T-helper 1 cell treated with Interleukin-12 subunit alpha and Interleukin-12 subunit beta and Interleukin-4 antibody, amounts not matched to agents 30 μg/mL and 1 μg/mL, for 36 hours (primary cell): ENCODE measurements around the gene RAB21.
A peak's percentile ranks its signal among the peaks of the same experiment; 100 is the strongest.

ENCODE experiments used
- H3K27ac Mint-ChIP-seq: one replicate; pipeline ENCODE4 v1.8.0; 2021; ENCODE audit warnings: mild to moderate bottlenecking, mixed read lengths
- H3K27me3 Mint-ChIP-seq: one replicate; pipeline ENCODE4 v1.8.0; 2021; ENCODE audit warnings: low read depth, mixed read lengths
- H3K36me3 Mint-ChIP-seq: one replicate; pipeline ENCODE4 v1.8.0; 2021; ENCODE audit warnings: low read depth, mixed read lengths
- H3K4me1 Mint-ChIP-seq: one replicate; pipeline ENCODE4 v1.8.0; 2021; ENCODE audit warnings: low read depth, mixed read lengths
- H3K4me3 Mint-ChIP-seq: one replicate; pipeline ENCODE4 v1.8.0; 2021; ENCODE audit warnings: mild to moderate bottlenecking, moderate library complexity, mixed read lengths
- H3K9me3 Mint-ChIP-seq: one replicate; pipeline ENCODE4 v1.8.0; 2021; ENCODE audit warnings: mixed read lengths

Gene RAB21, protein sequence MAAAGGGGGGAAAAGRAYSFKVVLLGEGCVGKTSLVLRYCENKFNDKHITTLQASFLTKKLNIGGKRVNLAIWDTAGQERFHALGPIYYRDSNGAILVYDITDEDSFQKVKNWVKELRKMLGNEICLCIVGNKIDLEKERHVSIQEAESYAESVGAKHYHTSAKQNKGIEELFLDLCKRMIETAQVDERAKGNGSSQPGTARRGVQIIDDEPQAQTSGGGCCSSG

DNA sequence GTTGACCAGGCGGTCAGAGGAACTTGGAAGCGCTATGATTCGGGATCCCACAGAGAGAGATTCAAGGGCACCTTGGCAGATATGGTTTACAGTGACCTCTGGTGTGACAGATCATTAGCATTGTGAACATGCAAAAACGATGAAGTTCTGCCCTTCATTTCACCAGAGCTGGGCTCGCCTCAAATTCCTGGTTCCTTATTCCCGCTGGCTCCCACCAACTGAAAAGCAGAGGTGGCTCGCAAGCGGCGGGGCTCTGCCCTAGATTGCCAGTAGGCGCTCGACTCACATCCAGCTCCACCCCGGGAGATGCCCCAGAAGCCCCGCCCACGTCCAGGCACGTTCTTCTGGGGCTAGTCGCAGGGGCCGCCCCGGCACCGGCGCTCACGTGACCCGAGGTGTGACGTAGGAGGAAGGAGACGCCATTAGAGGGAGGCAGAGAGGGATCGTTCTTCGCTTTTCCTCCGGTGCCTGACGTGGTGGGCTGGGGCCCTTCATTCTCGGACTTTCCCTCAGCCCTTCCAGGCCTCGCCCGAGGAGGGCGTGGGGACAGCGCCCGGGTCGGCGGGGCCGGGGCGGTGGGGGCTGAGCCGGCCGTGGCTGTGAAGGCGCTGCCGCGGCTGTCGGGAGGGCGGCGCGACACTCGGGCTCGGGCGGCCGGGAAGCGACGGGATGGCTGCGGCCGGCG lies at the start of gene RAB21:
Gene RAB21 (plus strand): TSS at position 403 of the 685 bp plus-strand sequence. CDS start 267 bp downstream, at position 670.
- Mint-ChIP-seq H3K36me3 (peaks cover 30% of the 10 kb centered on the region), H3K9me3 (peaks cover 15% of the 10 kb centered on the region), H3K27ac (peak within 1 kb of the TSS; percentile 97), H3K4me1 (peaks cover 24% of the 10 kb centered on the region), H3K4me3 (peak within 1 kb of the TSS; percentile 94), H3K27me3 (peaks cover 29% of the 10 kb centered on the region)

DNA sequence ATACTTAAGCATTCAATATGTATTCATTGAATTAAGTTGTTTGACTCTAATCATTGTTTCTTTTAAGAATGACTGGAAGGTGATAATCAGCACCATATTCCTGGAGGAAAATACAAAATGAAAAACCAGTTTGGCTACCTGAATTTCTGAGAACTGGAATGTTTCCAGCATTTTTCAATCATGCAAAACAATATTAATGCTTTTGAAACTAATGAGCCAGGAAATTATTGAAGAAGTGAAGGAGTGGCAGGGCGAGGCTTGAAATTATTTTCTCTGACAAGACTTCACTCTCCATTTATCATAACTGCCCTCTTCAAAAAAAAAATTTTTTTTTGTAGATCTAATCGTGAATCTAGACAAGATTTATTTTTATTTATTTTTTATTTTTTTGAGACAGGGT lies 49.7 kb upstream of the RAB21 start:
- Mint-ChIP-seq H3K4me3 (no peak overlapping the region), H3K4me1 (peaks cover 8% of the 10 kb centered on the region), H3K27ac (no peak overlapping the region), H3K27me3 (no peaks in the 10 kb centered on the region), H3K36me3 (peaks cover 3% of the 10 kb centered on the region), H3K9me3 (no peaks in the 10 kb centered on the region)

DNA sequence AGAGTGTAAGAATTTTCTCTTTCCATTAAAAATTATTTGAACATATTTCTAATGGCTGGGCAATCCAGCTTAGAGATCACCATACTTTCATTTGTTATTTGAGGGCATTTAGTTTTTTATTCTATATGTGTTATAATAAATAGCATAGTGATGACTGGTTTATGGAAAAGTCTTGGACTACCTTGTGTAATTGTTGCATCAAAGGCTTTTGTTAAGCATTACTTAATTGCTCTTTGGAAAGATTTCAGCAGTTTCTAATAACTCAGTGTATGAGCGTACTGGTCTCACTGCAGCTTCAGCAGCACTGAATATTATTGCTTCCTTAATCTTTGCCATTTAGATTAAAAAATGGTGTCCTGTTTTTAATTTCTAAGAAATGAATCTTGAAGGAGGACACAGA lies 46.0 kb upstream of the RAB21 start:
- Mint-ChIP-seq H3K36me3 (peaks cover 5% of the 10 kb centered on the region), H3K4me1 (peaks cover 8% of the 10 kb centered on the region), H3K27ac (no peak overlapping the region), H3K4me3 (no peak overlapping the region), H3K9me3 (peaks cover 23% of the 10 kb centered on the region), H3K27me3 (peaks cover 12% of the 10 kb centered on the region)

DNA sequence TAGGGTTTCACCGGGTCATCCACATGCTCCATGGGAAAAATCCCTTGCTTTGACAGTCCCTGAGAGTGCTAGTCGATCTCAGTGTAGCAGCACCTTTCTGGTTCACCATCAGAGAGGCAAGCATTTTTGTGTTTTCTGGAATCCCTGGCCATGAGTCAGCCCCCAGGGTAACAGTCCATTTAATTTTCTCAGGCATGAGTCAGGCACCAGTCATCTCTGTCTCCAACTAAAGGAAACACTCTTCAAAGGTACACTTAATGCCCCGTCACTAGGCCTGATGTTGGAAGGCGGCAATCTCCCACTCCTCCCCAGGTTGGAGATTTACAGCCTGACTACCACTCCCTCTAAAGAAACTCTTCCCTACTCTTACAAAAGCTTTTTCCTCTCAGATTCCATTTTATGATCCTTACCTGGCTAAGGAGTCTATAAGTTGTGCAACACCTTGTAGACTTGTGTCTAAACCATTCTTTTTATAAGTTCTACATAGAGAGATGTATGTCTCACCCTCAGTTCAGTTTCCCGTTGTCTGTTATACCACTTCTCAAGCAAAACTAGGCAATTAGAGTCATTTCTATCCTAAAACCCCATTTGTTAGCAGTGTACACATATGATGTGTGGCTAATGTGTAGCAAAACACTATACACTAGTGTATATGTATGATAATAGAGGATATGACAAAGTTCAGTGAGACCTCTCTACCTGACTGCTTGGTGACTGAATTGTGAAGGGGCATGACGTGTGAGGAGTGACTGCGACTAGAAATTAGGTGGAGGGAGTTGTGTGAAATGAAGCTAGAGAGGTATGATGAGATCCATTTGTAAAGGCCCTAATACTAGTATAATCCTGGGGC lies 44.2 kb upstream of the RAB21 start:
- Mint-ChIP-seq H3K36me3 (peaks cover 5% of the 10 kb centered on the region), H3K27me3 (peaks cover 15% of the 10 kb centered on the region), H3K4me1 (peaks cover 8% of the 10 kb centered on the region), H3K9me3 (peaks cover 32% of the 10 kb centered on the region), H3K4me3 (no peak overlapping the region), H3K27ac (no peak overlapping the region)

DNA sequence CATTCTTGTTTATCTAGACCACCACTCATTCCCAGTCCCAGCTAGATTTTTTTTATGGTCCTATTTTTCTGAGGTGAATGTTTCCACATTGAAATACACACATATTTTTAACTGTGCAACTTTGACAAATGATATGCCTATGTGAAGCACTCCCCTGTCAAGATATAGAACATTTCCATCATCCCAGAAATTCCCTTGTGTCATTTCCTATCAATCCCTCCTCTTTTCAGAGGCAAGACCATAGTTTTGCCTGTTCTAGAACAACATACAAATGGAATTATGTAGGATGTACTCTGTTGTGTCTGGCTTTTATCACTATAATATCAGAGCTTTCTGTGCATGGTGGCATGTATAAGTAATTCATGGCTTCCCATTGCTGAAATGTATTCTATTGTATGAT lies 36.1 kb upstream of the RAB21 start:
- no peaks in the 10 kb centered on the region for H3K36me3 Mint-ChIP-seq
- no peak overlapping the region for H3K4me3 Mint-ChIP-seq
- peaks cover 9% of the 10 kb centered on the region for H3K9me3 Mint-ChIP-seq
- no peaks in the 10 kb centered on the region for H3K4me1 Mint-ChIP-seq
- H3K27me3 Mint-ChIP-seq: peaks cover 16% of the 10 kb centered on the region
- H3K27ac Mint-ChIP-seq: no peak overlapping the region

DNA sequence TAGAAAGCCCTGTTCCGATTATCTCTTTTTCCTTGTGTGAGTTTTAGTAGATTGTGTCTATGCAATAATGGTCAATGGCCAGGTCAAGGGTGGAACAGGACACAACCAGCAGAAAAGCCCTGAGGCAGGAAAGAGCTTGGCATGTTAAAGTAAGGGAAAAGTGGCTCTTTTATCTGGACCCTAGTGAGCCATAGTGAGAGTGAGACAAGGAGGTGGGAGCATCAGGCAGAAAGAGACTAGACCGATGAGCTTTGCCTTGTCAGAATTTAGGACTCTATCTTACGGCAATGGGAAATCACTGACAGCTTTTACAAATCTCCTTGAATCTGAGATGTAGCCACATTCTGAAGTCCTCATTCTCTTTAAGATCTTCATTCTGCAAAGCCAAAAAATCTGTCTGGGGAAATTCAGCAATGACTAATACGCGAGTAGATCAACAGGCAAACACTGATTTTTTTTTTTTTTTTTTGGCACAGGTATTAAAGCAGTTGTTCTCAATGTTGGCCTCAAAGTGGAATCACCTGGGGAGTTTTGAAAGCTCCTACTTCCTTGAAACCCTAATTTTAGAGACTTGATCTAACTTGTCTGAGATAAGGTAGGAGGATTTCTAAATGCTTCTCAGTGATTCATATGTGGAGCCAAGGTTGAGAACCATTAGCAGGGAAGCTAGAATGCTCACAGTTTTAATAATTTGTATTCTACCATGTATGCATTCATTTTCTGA lies 34.9 kb upstream of the RAB21 start:
- Mint-ChIP-seq H3K4me1 (no peaks in the 10 kb centered on the region), H3K27me3 (peaks cover 12% of the 10 kb centered on the region), H3K27ac (no peak overlapping the region), H3K4me3 (no peak overlapping the region), H3K36me3 (no peaks in the 10 kb centered on the region), H3K9me3 (peaks cover 2% of the 10 kb centered on the region)

DNA sequence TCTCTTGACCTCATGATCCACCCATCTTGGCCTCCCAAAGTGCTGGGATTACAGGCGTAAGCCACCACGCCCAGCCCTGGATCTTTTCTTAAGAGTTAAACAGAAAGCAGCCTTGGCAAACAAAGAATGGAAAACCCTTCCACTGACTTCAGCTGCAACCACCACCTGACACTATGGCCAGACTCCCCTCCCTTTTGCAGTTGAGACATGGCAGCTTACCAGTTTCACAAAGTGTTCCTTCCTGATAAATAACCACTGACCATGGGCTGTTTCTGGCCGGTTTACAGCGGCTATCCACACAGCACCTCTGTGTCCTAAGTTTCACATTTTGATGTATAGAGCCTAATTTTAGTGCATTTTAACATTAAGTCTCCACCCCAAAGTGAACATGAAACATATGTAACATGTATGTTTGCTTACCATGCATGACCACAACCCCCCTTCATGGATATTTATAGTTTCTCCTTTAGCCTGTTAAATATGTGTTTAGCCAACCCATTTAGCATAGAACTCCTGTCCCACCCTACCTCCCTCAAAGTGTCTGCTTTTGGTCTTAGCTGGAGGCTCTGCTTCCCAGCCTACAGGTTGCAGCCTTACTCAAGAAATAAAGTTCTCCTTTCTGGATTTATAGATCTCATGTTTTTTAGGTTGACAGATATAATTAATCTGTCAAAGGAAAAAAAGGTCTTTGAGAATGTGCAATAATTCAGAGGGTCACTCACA lies 32.7 kb upstream of the RAB21 start:
- H3K27me3 Mint-ChIP-seq: peaks cover 4% of the 10 kb centered on the region
- H3K4me3 Mint-ChIP-seq: no peak overlapping the region
- no peaks in the 10 kb centered on the region for H3K4me1 Mint-ChIP-seq
- no peaks in the 10 kb centered on the region for H3K36me3 Mint-ChIP-seq
- no peak overlapping the region for H3K27ac Mint-ChIP-seq
- no peaks in the 10 kb centered on the region for H3K9me3 Mint-ChIP-seq

DNA sequence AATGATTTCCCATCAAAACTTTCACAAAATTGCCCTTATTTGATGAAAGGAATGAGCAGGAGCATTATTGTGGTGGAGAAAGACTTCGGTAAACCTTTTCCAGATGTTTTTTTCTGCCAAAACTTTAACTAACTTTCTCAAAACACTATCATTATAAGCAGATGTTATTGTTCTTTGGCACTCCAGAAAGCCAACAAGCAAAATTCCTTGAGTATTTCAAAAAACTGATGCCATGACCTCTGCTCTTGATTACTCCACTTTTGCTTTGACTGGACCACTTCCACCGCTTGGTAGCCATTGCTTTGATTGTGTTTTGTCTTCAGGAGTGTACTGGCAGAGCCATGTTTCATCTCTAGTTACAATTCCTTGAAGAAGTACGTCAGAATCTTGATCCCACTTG lies 29.7 kb upstream of the RAB21 start:
- Mint-ChIP-seq H3K36me3 (no peaks in the 10 kb centered on the region), H3K27ac (no peak overlapping the region), H3K27me3 (no peaks in the 10 kb centered on the region), H3K9me3 (no peaks in the 10 kb centered on the region), H3K4me1 (no peaks in the 10 kb centered on the region), H3K4me3 (no peak overlapping the region)

DNA sequence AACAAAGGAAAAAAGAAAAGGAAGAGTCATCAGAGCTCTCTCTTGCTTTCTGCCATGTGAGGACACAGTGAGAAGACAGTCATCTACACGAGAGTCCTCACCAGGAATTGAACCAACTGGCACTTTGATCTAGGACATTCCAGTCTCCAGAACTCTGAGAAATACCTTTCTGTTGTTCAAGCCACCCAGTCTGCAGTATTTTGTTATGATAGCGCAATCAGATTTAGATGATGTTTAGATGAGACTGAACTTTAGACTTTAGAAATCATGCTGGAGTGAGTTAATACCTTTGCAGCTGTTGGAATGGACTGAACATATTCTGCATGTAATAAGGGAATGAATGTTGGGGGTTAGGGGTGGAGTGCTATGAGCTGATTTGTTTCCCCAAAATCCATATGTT lies 28.1 kb upstream of the RAB21 start:
- Mint-ChIP-seq H3K36me3 (no peaks in the 10 kb centered on the region), H3K4me1 (no peaks in the 10 kb centered on the region), H3K27ac (no peak overlapping the region), H3K27me3 (no peaks in the 10 kb centered on the region), H3K4me3 (no peak overlapping the region), H3K9me3 (no peaks in the 10 kb centered on the region)

DNA sequence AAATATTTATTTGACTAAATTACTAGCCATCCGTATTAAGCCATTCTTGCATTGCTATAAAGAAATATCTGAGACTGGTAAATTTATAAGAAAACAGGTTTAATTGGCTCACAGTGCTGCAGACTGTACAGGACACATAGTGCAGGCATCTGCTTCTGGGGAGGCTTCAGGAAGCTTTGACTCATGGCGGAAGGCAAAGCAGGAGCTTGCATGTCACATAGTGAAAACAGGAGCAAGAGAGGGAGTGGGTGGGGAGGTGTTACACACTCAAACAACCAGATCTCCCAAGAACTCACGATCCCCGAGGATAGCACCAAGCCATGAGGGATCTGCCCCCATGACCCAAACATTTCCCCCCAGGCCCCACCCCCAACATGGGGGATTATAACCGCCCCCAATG lies 26.7 kb upstream of the RAB21 start:
- Mint-ChIP-seq H3K9me3 (no peaks in the 10 kb centered on the region), H3K36me3 (no peaks in the 10 kb centered on the region), H3K4me3 (no peak overlapping the region), H3K27me3 (no peaks in the 10 kb centered on the region), H3K4me1 (no peaks in the 10 kb centered on the region), H3K27ac (no peak overlapping the region)

DNA sequence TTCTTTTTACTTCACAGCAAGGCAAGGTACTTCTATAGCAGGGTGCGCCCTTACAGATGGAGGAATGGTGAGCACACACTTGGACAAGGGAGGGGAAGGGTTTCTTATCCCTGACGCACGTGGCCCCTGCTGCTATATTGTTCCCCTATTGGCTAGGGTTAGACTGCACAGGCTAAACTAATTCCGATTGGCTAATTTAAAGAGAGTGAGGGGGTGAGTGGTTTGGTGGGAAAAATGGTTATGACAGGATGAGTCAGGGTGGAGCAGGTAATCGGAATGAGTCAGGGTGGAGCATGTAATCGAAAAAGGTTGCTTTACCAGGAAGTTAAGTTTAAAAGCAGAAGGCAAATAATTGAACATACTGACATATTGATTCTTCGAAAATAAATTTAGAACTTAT lies 23.7 kb upstream of the RAB21 start:
- H3K36me3 Mint-ChIP-seq: no peaks in the 10 kb centered on the region
- no peak overlapping the region for H3K27ac Mint-ChIP-seq
- H3K9me3 Mint-ChIP-seq: no peaks in the 10 kb centered on the region
- no peaks in the 10 kb centered on the region for H3K4me1 Mint-ChIP-seq
- H3K4me3 Mint-ChIP-seq: no peak overlapping the region
- no peaks in the 10 kb centered on the region for H3K27me3 Mint-ChIP-seq

DNA sequence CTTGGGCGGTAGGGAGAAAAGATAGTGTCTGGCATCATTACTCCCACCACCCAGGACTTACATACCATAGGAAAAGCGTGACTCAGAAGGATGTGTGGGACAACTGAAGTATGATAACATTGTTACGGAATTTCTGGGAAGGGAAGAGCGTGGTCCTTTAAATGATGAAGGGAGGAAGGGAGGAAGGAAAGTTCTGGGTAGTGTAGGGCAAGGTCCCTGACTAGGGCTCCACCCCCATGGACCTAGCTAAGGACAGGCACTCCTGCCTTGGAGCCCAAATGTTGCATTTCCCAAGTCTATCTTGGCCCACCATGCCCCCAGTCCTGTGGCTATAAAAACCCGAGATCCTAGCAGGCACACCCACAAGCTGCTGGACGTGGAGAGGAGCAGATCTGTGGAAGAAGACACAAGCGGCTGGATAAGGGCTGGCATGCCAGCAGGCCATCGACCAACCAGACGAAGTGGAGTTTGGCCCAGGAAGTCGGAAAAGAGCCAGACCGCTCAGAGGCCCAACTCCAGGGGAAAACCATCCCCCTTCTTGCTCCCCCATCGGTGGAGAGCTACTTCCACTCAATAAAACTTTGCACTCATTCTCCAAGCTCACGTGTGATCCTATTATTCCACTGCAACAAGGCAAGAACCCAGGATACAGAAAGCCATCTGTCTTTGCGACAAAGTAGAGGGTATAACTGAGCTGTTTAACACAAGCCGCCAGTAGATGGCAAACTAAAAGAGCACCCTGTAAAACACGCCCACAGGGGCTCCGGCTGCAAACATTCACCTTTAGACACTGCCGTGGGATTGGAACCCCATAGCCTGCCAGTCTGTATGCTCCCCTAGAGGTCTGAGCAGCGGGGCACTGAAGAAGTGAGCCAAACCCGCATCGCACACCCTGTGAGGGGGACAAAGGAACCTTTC lies 23.0 kb upstream of the RAB21 start:
- no peaks in the 10 kb centered on the region for H3K4me1 Mint-ChIP-seq
- no peaks in the 10 kb centered on the region for H3K27me3 Mint-ChIP-seq
- no peaks in the 10 kb centered on the region for H3K36me3 Mint-ChIP-seq
- no peak overlapping the region for H3K4me3 Mint-ChIP-seq
- no peaks in the 10 kb centered on the region for H3K9me3 Mint-ChIP-seq
- no peak overlapping the region for H3K27ac Mint-ChIP-seq

DNA sequence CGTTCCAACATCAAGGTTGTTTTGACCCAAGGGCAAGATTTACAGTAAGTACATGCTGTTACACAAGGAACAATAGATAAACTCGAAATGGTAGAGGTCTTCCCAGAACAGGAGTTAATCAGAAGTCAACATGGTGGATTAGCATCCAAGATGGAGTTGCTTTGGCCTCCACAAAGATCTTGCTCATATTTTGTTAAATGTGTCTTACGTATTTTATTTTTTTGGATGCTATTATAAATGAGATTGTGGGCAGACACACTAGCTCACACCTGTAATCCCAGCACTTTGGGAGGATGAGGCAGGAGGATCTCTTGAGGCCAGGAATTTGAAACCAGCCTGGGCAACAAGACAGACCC lies 22.3 kb upstream of the RAB21 start:
- Mint-ChIP-seq H3K9me3 (no peaks in the 10 kb centered on the region), H3K27me3 (no peaks in the 10 kb centered on the region), H3K36me3 (no peaks in the 10 kb centered on the region), H3K4me3 (no peak overlapping the region), H3K27ac (no peak overlapping the region), H3K4me1 (no peaks in the 10 kb centered on the region)
